Transverse colon (tissue), 4 donors: ENCODE measurements around the gene RCAN3. TPM values are rescaled to one million over a fixed set of nuclear protein-coding genes. Genes with fewer than 3 reads are reported as not detected.
A peak's percentile ranks its signal among the peaks of the same experiment; 100 is the strongest.

Source experiments
- DNase-seq: peaks from one replicate; pipeline ENCODE4 v3.0.0-alpha.2; 2019
- H3K27ac ChIP-seq, 4 donors: fragments of 200-600 bp; sonication (generic); 2 replicates each; pipeline ENCODE4 v1.5.1; 2016 to 2018; ENCODE audit warnings: inconsistent platforms in 4 of 4
- H3K27me3 ChIP-seq: fragments of 200-600 bp; sonication (generic); 2 replicates; pipeline ENCODE4 v1.5.1; 2017; ENCODE audit warnings: inconsistent platforms
- H3K36me3 ChIP-seq, 4 donors: fragments of 200-600 bp; sonication (generic); 2 replicates each; pipeline ENCODE4 v1.5.1; 2017 to 2019; ENCODE audit warnings: inconsistent platforms in 4 of 4
- H3K4me1 ChIP-seq, 4 donors: fragments of 200-600 bp; sonication (generic); 2 replicates each; pipeline ENCODE4 v1.5.1; 2017 to 2020; ENCODE audit warnings: inconsistent platforms in 4 of 4
- H3K4me3 ChIP-seq, 4 donors: fragments of 200-600 bp; sonication (generic); 1 replicate in 1 of 4; 2 replicates in 3 of 4; pipeline versions ENCODE4 v1.5.1 to v1.6.1; 2017 to 2019; ENCODE audit warnings: inconsistent platforms in 4 of 4
- H3K9me3 ChIP-seq, 2 donors: fragments of 200-600 bp; sonication (generic); 2 replicates each; pipeline ENCODE4 v1.5.1; 2017 to 2019; ENCODE audit warnings: inconsistent platforms in 2 of 2
- EP300 ChIP-seq: sonication (generic); formaldehyde crosslinking; IDR thresholded peaks from one replicate; pipeline ENCODE4 v1.6.1; 2017; ENCODE audit warnings: antibody characterized with exemption, low read depth
- POLR2A ChIP-seq: fragments of 450-650 bp; IDR thresholded peaks from one replicate; pipeline ENCODE4 v1.6.1; 2016; ENCODE audit warnings: antibody characterized with exemption, mild to moderate bottlenecking, moderate library complexity
- POLR2AphosphoS5 ChIP-seq, 3 donors: sonication (generic); formaldehyde crosslinking; IDR thresholded peaks; one replicate each; pipeline ENCODE4 v1.6.1; 2016; ENCODE audit warnings: antibody characterized with exemption in 3 of 3
- WGBS, 2 donors: methylation state at CpG; one replicate each; pipeline ENCODE4 v1.1.5; 2018; ENCODE audit warnings: low coverage in 1 of 2; 5-methylcytosine and 5-hydroxymethylcytosine counted together
- in situ Hi-C, 4 donors: fragments of 200-750 bp; cut with MboI; loops; one replicate each; pipeline versions ENCODE4 v1.15.0 to v1.15.1; 2017; ENCODE audit warnings: low sequenced_read_pairs in 3 of 4, low pct_ligation_motif_present in 1 of 4, low pct_unique_long_range_greater_than_20kb in 1 of 4
- intact Hi-C: fragments of 100-400 bp; cut with DNase I; formaldehyde crosslinking; loops from one replicate; pipeline ENCODE4 v1.15.1; 2023; ENCODE audit warnings: low total_unique reads
- total RNA-seq, 4 donors: library from RNA; depleted of rRNA; stranded (reverse); fragments of >200 nt; gene quantifications; one replicate each; pipeline ENCODE4 v1.1.0, GENCODE V29; 2016
- TF ChIP-seq, protein P1 (sequence below), 5 experiments: fragments of 200-600 bp in 3 of 5; fragments of 450-650 bp in 2 of 5; sonication (generic) in 3 of 5; IDR thresholded peaks; 1 replicate in 2 of 5; 2 replicates in 3 of 5; pipeline ENCODE4 v1.5.1; 2016 to 2017; ENCODE audit warnings: antibody characterized with exemption in 5 of 5, inconsistent platforms in 3 of 5, mild to moderate bottlenecking in 2 of 5, moderate library complexity in 1 of 5

Gene RCAN3
- total RNA-seq, 4 donors from 2014 or later: 6.4 to 17.5 (median 11.3) TPM

DNA sequence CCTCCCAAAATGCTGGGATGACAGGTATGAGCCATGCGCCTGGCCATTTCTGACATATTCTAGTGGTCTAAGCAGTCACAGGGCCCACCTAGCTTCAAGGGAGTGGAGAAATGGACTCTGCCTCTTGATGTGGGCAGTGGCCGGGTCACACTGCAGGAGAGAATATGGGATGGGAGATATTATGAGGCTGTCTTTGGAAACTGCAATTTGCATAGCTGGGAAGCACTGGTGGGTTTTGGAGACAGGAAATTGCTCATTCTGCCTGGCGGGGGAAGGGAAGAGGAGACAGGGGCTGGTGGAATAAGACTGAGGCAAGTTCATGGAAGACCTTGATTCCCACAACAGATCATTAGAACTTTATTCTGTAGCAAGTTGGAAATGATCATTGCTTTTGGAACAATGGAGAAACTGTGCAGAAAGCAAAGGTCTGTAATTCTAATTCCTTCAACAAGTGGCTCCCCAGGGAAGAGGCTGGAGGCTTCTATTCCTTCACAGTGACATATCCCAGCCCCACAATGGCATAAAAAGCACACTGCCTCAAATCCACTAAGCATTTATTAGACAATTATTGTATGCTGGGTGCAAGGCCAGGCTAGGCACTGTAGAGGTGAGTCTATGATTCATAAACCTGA is 63.7 kb downstream of the RCAN3 start:
- no peaks in the 10 kb centered on the region for H3K9me3 ChIP-seq
- no peak overlapping the region for H3K27ac ChIP-seq
- 85% methylated on average over 3 of the region's 3 CpGs; no CpG with 5 or more reads in 1 of the 2 donors for WGBS, 2 donors
- intact Hi-C loops (no loop called here), in situ Hi-C loops (no loop called here)
- TF ChIP-seq, protein P1, sequence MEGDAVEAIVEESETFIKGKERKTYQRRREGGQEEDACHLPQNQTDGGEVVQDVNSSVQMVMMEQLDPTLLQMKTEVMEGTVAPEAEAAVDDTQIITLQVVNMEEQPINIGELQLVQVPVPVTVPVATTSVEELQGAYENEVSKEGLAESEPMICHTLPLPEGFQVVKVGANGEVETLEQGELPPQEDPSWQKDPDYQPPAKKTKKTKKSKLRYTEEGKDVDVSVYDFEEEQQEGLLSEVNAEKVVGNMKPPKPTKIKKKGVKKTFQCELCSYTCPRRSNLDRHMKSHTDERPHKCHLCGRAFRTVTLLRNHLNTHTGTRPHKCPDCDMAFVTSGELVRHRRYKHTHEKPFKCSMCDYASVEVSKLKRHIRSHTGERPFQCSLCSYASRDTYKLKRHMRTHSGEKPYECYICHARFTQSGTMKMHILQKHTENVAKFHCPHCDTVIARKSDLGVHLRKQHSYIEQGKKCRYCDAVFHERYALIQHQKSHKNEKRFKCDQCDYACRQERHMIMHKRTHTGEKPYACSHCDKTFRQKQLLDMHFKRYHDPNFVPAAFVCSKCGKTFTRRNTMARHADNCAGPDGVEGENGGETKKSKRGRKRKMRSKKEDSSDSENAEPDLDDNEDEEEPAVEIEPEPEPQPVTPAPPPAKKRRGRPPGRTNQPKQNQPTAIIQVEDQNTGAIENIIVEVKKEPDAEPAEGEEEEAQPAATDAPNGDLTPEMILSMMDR (IDR thresholded peaks at IDR 0.05): no peak
- TF ChIP-seq EP300 (no peak), POLR2A (no peak)
- H3K4me3 ChIP-seq: no peak overlapping the region
- no peaks in the 10 kb centered on the region for H3K27me3 ChIP-seq
- no peaks in the 10 kb centered on the region for H3K36me3 ChIP-seq
- DNase-seq: no peak
- peaks cover 0 to 4% (median 0%) of the 10 kb centered on the region in 4 donors for H3K4me1 ChIP-seq

DNA sequence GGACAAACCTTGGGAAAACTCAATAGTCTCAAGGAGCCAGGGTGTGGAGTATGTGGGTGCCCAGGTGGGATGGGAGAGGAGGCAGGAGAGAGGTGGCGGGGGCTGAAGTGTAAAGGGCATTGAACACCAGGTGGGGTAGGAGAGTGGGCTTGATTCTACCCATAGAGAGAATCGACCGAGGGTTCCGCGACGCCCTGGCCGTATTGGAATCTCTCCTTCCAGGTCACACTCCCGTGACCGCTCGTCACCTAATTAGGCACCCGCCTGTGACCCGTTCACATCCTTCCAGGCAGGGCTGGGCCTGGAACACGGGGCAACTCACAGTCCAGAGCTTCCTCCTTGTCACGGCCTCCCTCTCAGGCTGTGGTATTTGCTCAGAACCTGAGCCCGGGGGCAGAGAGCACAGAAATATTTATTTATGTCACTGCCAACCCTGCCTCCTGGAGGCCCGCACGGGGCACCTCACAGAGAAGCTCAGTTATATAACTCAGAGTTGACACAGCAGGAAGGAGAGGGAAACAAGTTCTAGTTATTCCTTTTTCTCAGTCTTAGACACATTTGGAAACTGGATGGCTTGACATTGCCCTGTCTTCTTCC is 65.3 kb downstream of the RCAN3 start:
- Histone ChIP-seq H3K4me3 (no peak overlapping the region), H3K4me1 (peaks cover 0 to 4% (median 0%) of the 10 kb centered on the region in 4 donors), H3K36me3 (no peaks in the 10 kb centered on the region), H3K27ac (peak overlapping the region in 3 of 4 donors; percentile 23 to 46 (median 27)), H3K27me3 (no peaks in the 10 kb centered on the region), H3K9me3 (no peaks in the 10 kb centered on the region)
- intact Hi-C loops: no loop called here
- TF ChIP-seq POLR2AphosphoS5 (IDR thresholded peaks at IDR 0.05) (peak in 1 of 3 donors; percentile 18), POLR2A (no peak)
- TF ChIP-seq, protein P1 (IDR thresholded peaks at IDR 0.05): peak in 3 of 5 experiments; percentile 8 to 42 (median 8)
- in situ Hi-C loops: no loop called here
- peak; percentile 76 for DNase-seq
- WGBS, 2 donors: 34 to 100% methylated on average over 1 to 15 of the region's 17 CpGs

DNA sequence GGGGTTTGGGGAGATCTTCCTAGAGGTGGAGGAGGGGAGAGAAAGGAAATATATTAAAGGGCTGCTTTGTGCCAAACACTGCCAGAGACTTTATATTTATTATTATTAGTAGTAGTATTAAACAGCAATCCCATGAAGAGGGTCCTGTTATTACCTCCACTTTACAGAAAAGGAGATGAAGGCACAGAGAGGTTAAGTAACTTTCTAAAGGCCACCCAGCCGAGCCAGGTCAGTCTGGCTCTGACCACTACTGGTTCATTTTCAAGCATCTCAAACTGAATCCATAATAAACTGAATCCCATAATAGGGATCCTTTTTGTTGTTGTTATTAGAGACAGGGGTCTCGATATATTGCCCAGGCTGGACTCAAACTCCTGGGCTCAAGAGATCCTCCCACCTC is 65.8 kb downstream of the RCAN3 start:
- in situ Hi-C loops: no loop called here
- no peak for DNase-seq
- Histone ChIP-seq H3K4me3 (no peak overlapping the region), H3K4me1 (peaks cover 0 to 4% (median 0%) of the 10 kb centered on the region in 4 donors), H3K27ac (peak overlapping the region in 3 of 4 donors; percentile 17 to 46 (median 27)), H3K27me3 (no peaks in the 10 kb centered on the region), H3K9me3 (no peaks in the 10 kb centered on the region), H3K36me3 (no peaks in the 10 kb centered on the region)
- 83 to 87% methylated on average over 2 of the region's 2 CpGs for WGBS, 2 donors
- intact Hi-C loops: no loop called here
- TF ChIP-seq POLR2AphosphoS5 (IDR thresholded peaks at IDR 0.05) (no peak), EP300 (no peak), POLR2A (no peak)
- TF ChIP-seq, protein P1 (IDR thresholded peaks at IDR 0.05): no peak

DNA sequence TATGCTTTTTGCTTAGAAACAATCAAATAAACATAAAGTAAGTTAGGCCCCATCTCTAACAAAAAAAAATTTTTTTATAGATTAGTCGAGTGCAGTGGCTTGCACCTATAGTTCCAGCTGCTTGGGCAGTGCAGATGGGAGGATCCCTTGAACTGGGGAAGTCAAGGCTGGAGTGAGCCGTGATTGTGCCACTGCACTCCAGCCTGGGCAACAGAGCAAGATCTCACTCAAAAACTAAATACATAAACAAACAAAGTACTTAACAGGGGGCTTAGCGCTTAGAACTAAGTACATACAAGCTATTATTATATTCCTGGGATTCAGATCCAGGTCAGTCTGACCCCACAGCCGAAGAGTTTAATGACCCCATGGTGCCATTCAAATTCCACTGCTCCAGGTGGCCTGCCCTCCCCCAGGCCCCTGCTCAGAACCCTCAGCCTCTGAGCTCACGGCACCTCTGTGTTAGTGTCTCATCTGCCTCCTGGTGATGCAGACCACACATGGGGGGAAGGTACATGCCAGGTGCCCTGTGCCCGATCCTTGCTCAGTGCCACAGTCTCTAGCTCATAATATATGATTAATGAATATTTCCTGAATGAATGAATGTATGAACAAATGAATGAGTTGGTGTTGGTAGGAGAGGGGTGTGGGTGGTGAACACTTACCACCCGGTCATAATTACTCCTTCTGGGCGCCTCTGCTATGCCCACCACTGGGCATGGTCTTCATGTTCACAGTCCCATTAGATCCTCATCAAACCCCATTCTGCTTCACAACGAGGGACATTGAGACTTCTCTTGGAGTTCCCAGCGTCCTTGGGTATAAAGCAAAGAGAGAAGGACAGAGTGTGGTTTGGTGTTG is 67.9 kb downstream of the RCAN3 start:
- in situ Hi-C loops: no loop called here
- H3K4me1 ChIP-seq: peaks cover 0 to 4% (median 0%) of the 10 kb centered on the region in 4 donors
- no peak overlapping the region for H3K4me3 ChIP-seq
- H3K36me3 ChIP-seq: no peaks in the 10 kb centered on the region
- intact Hi-C loops: no loop called here
- no peak for TF ChIP-seq POLR2AphosphoS5 (IDR thresholded peaks at IDR 0.05)
- no peak for TF ChIP-seq EP300
- TF ChIP-seq POLR2A: no peak
- TF ChIP-seq, protein P1 (IDR thresholded peaks at IDR 0.05): no peak
- H3K9me3 ChIP-seq: no peaks in the 10 kb centered on the region
- H3K27ac ChIP-seq: no peak overlapping the region
- WGBS, 2 donors: 73 to 76% methylated on average over 4 to 10 of the region's 10 CpGs
- DNase-seq: no peak
- no peaks in the 10 kb centered on the region for H3K27me3 ChIP-seq
